Colonic mucosa (tissue), 4 donors: ENCODE measurements around the gene MBOAT1. TPM values are rescaled to one million over a fixed set of nuclear protein-coding genes. Genes with fewer than 3 reads are reported as not detected.
A peak's percentile ranks its signal among the peaks of the same experiment; 100 is the strongest.

Source experiments
- DNase-seq: peaks from one replicate; pipeline ENCODE4 v3.0.0-alpha.2; 2020
- H3K27ac ChIP-seq: fragments of 200-600 bp; one replicate; pipeline ENCODE4 v1.8.0; 2021
- H3K27me3 ChIP-seq: fragments of 200-600 bp; one replicate; pipeline ENCODE4 v1.8.0; 2021
- H3K36me3 ChIP-seq: fragments of 200-600 bp; one replicate; pipeline ENCODE4 v1.8.0; 2021
- H3K4me1 ChIP-seq: fragments of 200-600 bp; one replicate; pipeline ENCODE4 v1.8.0; 2021; ENCODE audit warnings: mild to moderate bottlenecking
- H3K4me3 ChIP-seq: fragments of 200-600 bp; one replicate; pipeline ENCODE4 v1.8.0; 2021
- H3K9ac ChIP-seq, 2 donors: one replicate each; pipeline ENCODE4 v1.7.0; 2013; ENCODE audit warnings: control low read depth in 2 of 2, low read depth in 2 of 2, low read length in 2 of 2
- H3K9me3 ChIP-seq: fragments of 200-600 bp; one replicate; pipeline ENCODE4 v1.8.0; 2021
- intact Hi-C: fragments of 100-400 bp; cut with DNase I; formaldehyde crosslinking; loops from one replicate; pipeline ENCODE4 v1.14.1; 2022
- total RNA-seq, 2 donors: library from RNA; stranded (reverse); fragmentation: NEBNext Ultra II Directional in 1 of 2; extraction: Animal tissue kit (Norgen Biotek cat#: 25700) in 1 of 2; gene quantifications; one replicate each; pipeline ENCODE4 v1.2.1, GENCODE V29; 2021
- TF ChIP-seq, protein P1 (sequence below): fragments of 200-600 bp; IDR thresholded peaks from one replicate; pipeline ENCODE4 v1.8.0; 2022; ENCODE audit warnings: antibody characterized with exemption, mild to moderate bottlenecking
- donor health status: healthy.
- donor health status: DM: no; HTN: no; CAD: no.
- donor health status: DM: no; HTN: no; CAD: no.

The MBOAT1 gene
- total RNA-seq, 2 donors from 2014 or later, result 45.7 to 54.1 TPM

GRCh38 chr6:20096536-20096935, 115.7 kb downstream of the MBOAT1 start:
- H3K27me3 ChIP-seq, result no peaks in the 10 kb centered on the region
- DNase-seq, result no peak
- no peaks in the 10 kb centered on the region for H3K4me1 ChIP-seq
- H3K9me3 ChIP-seq, result no peaks in the 10 kb centered on the region
- H3K36me3 ChIP-seq, result no peaks in the 10 kb centered on the region
- intact Hi-C loops, result loop anchor here (10.0 kb wide), 1 partner anchor 298 kb away; no protein-coding TSS in a partner anchor
- no peak overlapping the region for H3K27ac ChIP-seq
- TF ChIP-seq, protein P1, sequence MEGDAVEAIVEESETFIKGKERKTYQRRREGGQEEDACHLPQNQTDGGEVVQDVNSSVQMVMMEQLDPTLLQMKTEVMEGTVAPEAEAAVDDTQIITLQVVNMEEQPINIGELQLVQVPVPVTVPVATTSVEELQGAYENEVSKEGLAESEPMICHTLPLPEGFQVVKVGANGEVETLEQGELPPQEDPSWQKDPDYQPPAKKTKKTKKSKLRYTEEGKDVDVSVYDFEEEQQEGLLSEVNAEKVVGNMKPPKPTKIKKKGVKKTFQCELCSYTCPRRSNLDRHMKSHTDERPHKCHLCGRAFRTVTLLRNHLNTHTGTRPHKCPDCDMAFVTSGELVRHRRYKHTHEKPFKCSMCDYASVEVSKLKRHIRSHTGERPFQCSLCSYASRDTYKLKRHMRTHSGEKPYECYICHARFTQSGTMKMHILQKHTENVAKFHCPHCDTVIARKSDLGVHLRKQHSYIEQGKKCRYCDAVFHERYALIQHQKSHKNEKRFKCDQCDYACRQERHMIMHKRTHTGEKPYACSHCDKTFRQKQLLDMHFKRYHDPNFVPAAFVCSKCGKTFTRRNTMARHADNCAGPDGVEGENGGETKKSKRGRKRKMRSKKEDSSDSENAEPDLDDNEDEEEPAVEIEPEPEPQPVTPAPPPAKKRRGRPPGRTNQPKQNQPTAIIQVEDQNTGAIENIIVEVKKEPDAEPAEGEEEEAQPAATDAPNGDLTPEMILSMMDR, result no peak
- no peak overlapping the region for H3K4me3 ChIP-seq
- no peak overlapping the region for H3K9ac ChIP-seq

- Histone ChIP-seq H3K9ac (no peak overlapping the region), H3K27me3 (no peaks in the 10 kb centered on the region), H3K9me3 (no peaks in the 10 kb centered on the region), H3K4me3 (no peak overlapping the region), H3K4me1 (no peaks in the 10 kb centered on the region), H3K36me3 (no peaks in the 10 kb centered on the region), H3K27ac (no peak overlapping the region)
- intact Hi-C loops, result loop anchor here (10.0 kb wide), 1 partner anchor 299 kb away; no protein-coding TSS in a partner anchor
- DNase-seq, result no peak
- TF ChIP-seq, protein P1, result no peak
Observed at GRCh38 chr6:20095436-20095835, 116.8 kb downstream of the MBOAT1 start.

- no peaks in the 10 kb centered on the region for H3K36me3 ChIP-seq
Observed at GRCh38 chr6:20092071-20092566, 120.2 kb downstream of the MBOAT1 start.

DNA sequence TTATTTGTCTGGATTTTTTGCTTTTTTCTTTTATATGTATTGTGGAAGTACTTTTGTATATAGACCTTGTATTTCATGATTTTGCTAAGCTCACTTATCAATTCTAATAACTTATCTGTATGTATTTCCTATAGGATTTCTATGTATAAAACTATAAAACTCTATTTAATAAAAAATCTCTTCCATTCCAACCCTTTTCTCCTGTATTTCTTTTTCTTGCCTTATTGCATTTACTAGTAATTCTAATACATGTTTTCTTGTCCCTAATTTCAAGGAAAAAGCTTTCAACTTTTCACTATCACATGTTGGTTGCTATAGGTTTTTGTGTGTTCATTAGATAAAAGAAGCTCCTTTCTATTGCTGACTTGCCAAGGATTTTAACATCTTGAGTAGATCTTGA, 125.3 kb downstream of the MBOAT1 start:
- H3K27me3 ChIP-seq, result no peaks in the 10 kb centered on the region
- DNase-seq, result no peak
- H3K36me3 ChIP-seq, result no peaks in the 10 kb centered on the region
- H3K4me1 ChIP-seq, result no peaks in the 10 kb centered on the region
- H3K27ac ChIP-seq, result no peak overlapping the region
- intact Hi-C loops, result no loop called here
- H3K4me3 ChIP-seq, result no peak overlapping the region
- H3K9me3 ChIP-seq, result no peaks in the 10 kb centered on the region
- TF ChIP-seq, protein P1, result no peak
- H3K9ac ChIP-seq, result no peak overlapping the region

More at GRCh38 chr6:20092071-20092566, 120.2 kb downstream of the MBOAT1 start:
- Histone ChIP-seq H3K4me1 (no peaks in the 10 kb centered on the region), H3K9ac (no peak overlapping the region), H3K4me3 (no peak overlapping the region), H3K27me3 (no peaks in the 10 kb centered on the region), H3K27ac (no peak overlapping the region), H3K9me3 (no peaks in the 10 kb centered on the region)
- TF ChIP-seq, protein P1, result peak; percentile 67
- intact Hi-C loops, result loop anchor here (5.0 to 10.0 kb wide), 3 partner anchors 200 to 435 kb away; no protein-coding TSS in a partner anchor
- no peak for DNase-seq

- no peaks in the 10 kb centered on the region for H3K4me1 ChIP-seq
- no peak overlapping the region for H3K4me3 ChIP-seq
- no peak overlapping the region for H3K27ac ChIP-seq
- TF ChIP-seq, protein P1, result no peak
- H3K27me3 ChIP-seq, result no peaks in the 10 kb centered on the region
- H3K9me3 ChIP-seq, result no peaks in the 10 kb centered on the region
- no peak for DNase-seq
- intact Hi-C loops, result no loop called here
- no peaks in the 10 kb centered on the region for H3K36me3 ChIP-seq
- no peak overlapping the region for H3K9ac ChIP-seq
Observed at GRCh38 chr6:20085817-20086216, 126.5 kb downstream of the MBOAT1 start.
